ENCODE measurements around the gene ELL. TPM values are rescaled to one million over a fixed set of nuclear protein-coding genes. Genes with fewer than 3 reads are reported as not detected.

The ELL gene
- total RNA-seq, 1 donor from 2014 or later: 11.6 TPM

DNA sequence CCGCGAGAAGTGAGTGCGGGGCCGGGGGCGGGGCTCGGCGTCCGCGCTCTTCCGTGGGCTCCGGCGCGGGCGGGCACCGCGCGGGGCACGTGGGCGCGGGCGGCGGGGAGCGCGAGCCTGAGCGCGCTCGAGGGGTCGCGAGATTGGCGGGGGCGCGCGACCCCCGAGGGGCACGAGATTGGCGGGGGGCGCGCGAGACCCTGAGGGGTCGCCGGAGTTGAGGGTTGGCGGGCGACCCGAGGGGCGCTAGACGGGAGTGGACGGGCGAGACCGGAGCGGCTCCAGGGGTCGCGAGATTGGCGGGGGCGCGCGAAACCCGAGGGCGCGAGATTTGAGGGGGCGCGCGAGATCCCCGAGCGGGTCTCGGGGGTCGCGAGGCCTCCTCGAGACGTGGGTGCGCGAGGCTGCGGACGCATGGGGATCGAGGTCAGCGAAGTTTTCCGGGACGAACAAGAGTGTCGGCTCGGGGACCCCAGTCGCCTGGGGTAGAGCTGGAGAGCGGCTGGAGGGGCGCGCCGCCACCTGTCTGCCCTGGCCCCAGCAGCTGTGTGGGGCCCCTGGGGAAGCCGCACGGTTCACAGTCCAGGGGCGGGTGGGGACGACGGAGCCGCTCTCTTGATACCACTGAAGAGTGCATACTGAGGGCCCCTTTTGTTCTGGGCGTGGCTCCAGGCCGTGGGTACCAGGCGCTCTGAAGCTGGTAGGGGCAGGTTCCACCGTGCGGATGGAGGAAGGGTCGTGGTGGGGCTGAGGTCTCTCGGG lies 102.0 kb downstream of the ELL start:
- Mint-ChIP-seq H3K4me3 (ENCODE audit: unreplicated experiment) (peak overlapping the region; percentile 95), H3K36me3 (ENCODE audit: unreplicated experiment) (no peaks in the 10 kb centered on the region), H3K27me3 (ENCODE audit: unreplicated experiment) (peaks cover 12% of the 10 kb centered on the region), H3K4me1 (ENCODE audit: low read depth, unreplicated experiment) (peaks cover 24% of the 10 kb centered on the region), H3K9me3 (ENCODE audit: unreplicated experiment) (peaks cover 25% of the 10 kb centered on the region), H3K27ac (ENCODE audit: unreplicated experiment) (peak overlapping the region; percentile 92)
- TF ChIP-seq, protein P1, sequence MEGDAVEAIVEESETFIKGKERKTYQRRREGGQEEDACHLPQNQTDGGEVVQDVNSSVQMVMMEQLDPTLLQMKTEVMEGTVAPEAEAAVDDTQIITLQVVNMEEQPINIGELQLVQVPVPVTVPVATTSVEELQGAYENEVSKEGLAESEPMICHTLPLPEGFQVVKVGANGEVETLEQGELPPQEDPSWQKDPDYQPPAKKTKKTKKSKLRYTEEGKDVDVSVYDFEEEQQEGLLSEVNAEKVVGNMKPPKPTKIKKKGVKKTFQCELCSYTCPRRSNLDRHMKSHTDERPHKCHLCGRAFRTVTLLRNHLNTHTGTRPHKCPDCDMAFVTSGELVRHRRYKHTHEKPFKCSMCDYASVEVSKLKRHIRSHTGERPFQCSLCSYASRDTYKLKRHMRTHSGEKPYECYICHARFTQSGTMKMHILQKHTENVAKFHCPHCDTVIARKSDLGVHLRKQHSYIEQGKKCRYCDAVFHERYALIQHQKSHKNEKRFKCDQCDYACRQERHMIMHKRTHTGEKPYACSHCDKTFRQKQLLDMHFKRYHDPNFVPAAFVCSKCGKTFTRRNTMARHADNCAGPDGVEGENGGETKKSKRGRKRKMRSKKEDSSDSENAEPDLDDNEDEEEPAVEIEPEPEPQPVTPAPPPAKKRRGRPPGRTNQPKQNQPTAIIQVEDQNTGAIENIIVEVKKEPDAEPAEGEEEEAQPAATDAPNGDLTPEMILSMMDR (IDR thresholded peaks at IDR 0.05; ENCODE audit: partially characterized antibody, unreplicated experiment): peak; percentile 1
- no peak for DNase-seq

DNA sequence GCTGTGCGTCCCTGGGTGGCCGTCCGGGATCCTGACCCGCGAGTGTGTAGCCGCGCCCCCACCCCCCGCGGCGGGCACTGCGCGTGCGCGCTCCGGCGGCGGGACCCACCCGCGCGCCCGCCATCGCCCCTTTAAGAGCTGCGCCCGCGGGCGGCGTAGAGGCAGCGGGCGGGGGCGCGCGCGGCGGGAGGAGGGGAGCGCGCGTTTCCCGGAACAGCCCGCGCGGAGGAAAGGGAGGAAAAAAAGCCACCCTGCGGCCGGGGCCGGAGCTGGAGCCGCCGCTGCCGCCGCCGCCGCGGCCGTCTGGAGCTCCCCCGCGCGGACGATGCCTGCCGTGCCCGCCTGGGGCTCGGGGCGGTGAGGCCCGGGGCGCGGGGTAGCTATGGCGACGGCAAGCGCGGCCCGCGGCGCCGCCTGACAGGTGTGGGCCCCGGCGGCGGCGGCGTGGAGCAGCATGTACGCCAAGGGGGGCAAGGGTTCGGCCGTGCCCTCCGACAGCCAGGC lies 102.6 kb downstream of the ELL start, which contains the start of gene SSBP4:
TSS of gene SSBP4 (plus strand) at position 204 of the 504 bp plus-strand sequence. CDS start at position 455, 251 bp downstream.
- TF ChIP-seq, protein P1 (IDR thresholded peaks at IDR 0.05; ENCODE audit: partially characterized antibody, unreplicated experiment): peak; percentile 38
- Mint-ChIP-seq H3K4me1 (ENCODE audit: low read depth, unreplicated experiment) (peaks cover 30% of the 10 kb centered on the region), H3K4me3 (ENCODE audit: unreplicated experiment) (peak within 1 kb of the TSS; percentile 95), H3K27ac (ENCODE audit: unreplicated experiment) (peak within 1 kb of the TSS; percentile 92), H3K27me3 (ENCODE audit: unreplicated experiment) (peaks cover 8% of the 10 kb centered on the region), H3K36me3 (ENCODE audit: unreplicated experiment) (no peaks in the 10 kb centered on the region), H3K9me3 (ENCODE audit: unreplicated experiment) (peaks cover 25% of the 10 kb centered on the region)
- peak; percentile 82 for DNase-seq

DNA sequence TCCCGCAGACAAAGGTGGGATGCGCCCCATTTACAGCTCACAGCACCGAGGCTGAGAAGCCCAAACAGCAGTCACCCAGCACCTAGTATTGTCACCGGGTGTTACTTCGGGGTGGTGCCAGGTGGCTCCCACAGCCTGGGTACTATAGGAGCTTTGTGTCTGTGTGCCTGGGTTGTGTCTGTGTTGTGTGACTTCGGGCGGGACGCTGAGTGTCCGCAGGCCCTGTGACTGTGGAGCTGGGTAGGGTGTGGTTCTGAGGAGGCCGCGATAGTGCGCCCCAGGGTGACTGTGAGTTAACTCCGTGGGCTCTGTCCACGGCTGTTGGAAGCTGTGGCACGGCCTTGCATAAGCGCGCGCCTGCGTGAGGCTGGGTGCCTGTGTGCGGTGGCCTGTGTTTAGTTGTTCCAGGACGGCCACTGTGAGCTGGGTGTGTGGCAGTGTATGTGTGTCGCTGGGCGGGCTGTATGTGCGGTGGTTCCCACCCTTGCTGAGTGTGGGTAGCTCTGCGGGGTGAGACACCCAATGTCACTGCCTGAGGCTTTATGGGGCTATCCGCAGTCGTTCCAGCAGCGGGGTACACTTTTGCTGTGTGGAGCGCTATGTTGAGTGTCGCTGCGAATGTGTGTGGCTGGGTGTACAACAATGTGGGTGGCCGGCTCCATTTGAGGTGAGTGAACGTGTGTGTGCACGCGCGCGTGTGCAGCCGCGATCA lies 103.2 kb downstream of the ELL start:
- peaks cover 8% of the 10 kb centered on the region for H3K27me3 Mint-ChIP-seq (ENCODE audit: unreplicated experiment)
- peaks cover 29% of the 10 kb centered on the region for H3K4me1 Mint-ChIP-seq (ENCODE audit: low read depth, unreplicated experiment)
- peak overlapping the region; percentile 79 for H3K27ac Mint-ChIP-seq (ENCODE audit: unreplicated experiment)
- H3K4me3 Mint-ChIP-seq (ENCODE audit: unreplicated experiment): peak overlapping the region; percentile 82
- no peaks in the 10 kb centered on the region for H3K36me3 Mint-ChIP-seq (ENCODE audit: unreplicated experiment)
- H3K9me3 Mint-ChIP-seq (ENCODE audit: unreplicated experiment): peaks cover 22% of the 10 kb centered on the region
- DNase-seq: peak; percentile 48
- TF ChIP-seq, protein P1 (IDR thresholded peaks at IDR 0.05; ENCODE audit: partially characterized antibody, unreplicated experiment): no peak

DNA sequence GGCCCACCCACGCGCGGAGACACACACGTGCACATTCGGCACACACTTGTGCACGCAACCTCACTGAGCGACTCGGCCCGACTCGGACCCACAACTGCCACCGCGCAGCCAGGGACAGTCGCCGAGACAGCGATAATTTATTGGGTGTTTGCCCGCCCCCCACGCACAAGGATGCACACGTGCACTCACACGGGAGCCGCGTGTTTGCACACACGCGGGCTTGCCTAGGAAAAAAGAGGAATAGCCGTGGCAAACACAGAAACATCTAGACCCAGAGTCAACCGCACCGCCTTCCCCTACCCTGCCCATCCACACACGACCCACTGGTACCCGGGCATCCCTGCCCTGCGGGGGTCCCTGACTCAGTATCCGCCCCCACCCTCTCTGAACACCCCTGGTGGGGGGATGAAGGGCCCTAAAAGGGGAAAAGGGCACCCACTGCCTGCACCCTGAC lies 103.8 kb downstream of the ELL start:
- peak overlapping the region; percentile 79 for H3K27ac Mint-ChIP-seq (ENCODE audit: unreplicated experiment)
- peak overlapping the region; percentile 75 for H3K4me3 Mint-ChIP-seq (ENCODE audit: unreplicated experiment)
- no peak for DNase-seq

More for the DNA sequence above, 103.8 kb downstream of the ELL start:
- no peaks in the 10 kb centered on the region for H3K36me3 Mint-ChIP-seq (ENCODE audit: unreplicated experiment)
- H3K27me3 Mint-ChIP-seq (ENCODE audit: unreplicated experiment): peaks cover 11% of the 10 kb centered on the region
- TF ChIP-seq, protein P1 (IDR thresholded peaks at IDR 0.05; ENCODE audit: partially characterized antibody, unreplicated experiment): no peak
- H3K9me3 Mint-ChIP-seq (ENCODE audit: unreplicated experiment): peaks cover 19% of the 10 kb centered on the region
- peaks cover 26% of the 10 kb centered on the region for H3K4me1 Mint-ChIP-seq (ENCODE audit: low read depth, unreplicated experiment)

All from glutamatergic neuron (in vitro differentiated cells).